DOHH2 (cell line): ENCODE results near the gene DYNC2LI1.

ENCODE experiments used
- H3F3A ChIP-seq: fragments of 200-600 bp; sonication (generic), shearing (Covaris generic); 2 replicates; pipeline ENCODE4 v1.6.0; 2016; ENCODE audit warnings: antibody characterized with exemption, mild to moderate bottlenecking; ENCODE audit not compliant: control insufficient read depth, insufficient read depth
- H3K27ac ChIP-seq: fragments of 200-600 bp; sonication (generic); 2 replicates; pipeline ENCODE4 v1.5.1; 2014; ENCODE audit warnings: low read depth, mild to moderate bottlenecking, low read length, moderate library complexity
- H3K27me3 ChIP-seq: fragments of 200-600 bp; sonication (generic); 2 replicates; pipeline ENCODE4 v1.6.1; 2014; ENCODE audit warnings: mild to moderate bottlenecking, low read length, mixed read lengths; ENCODE audit not compliant: control insufficient read depth
- H3K36me3 ChIP-seq: fragments of 200-600 bp; sonication (generic); 2 replicates; pipeline ENCODE4 v1.6.1; 2014; ENCODE audit warnings: mild to moderate bottlenecking, low read length, moderate library complexity, mixed read lengths; ENCODE audit not compliant: control insufficient read depth
- H3K4me1 ChIP-seq: fragments of 200-600 bp; sonication (generic); 2 replicates; pipeline ENCODE4 v1.6.1; 2014; ENCODE audit warnings: mild to moderate bottlenecking, low read length, mixed read lengths; ENCODE audit not compliant: control insufficient read depth
- H3K4me2 ChIP-seq: fragments of 200-600 bp; sonication (generic); 2 replicates; pipeline ENCODE4 v1.6.0; 2014; ENCODE audit warnings: mild to moderate bottlenecking, low read length, moderate library complexity
- H3K4me3 ChIP-seq: fragments of 200-600 bp; sonication (generic); 2 replicates; pipeline ENCODE4 v1.5.1; 2014; ENCODE audit warnings: mild to moderate bottlenecking, low read length, mixed read lengths
- H3K79me2 ChIP-seq: fragments of 200-600 bp; sonication (generic); 2 replicates; pipeline ENCODE4 v1.6.1; 2014; ENCODE audit warnings: mild to moderate bottlenecking, low read length, mixed read lengths; ENCODE audit not compliant: control insufficient read depth
- H3K9me2 ChIP-seq: fragments of 200-600 bp; sonication (generic); replicated peaks from 2 replicates; pipeline ENCODE4 v1.6.1; 2014; ENCODE audit warnings: mild to moderate bottlenecking, low read length, mixed read lengths; ENCODE audit not compliant: control insufficient read depth
- H3K9me3 ChIP-seq: fragments of 200-600 bp; sonication (generic); 2 replicates; pipeline ENCODE4 v1.6.1; 2014; ENCODE audit warnings: antibody characterized with exemption, low read length, mixed read lengths; ENCODE audit not compliant: control insufficient read depth, insufficient read depth
- H4K20me1 ChIP-seq: fragments of 200-600 bp; sonication (generic); 2 replicates; pipeline ENCODE4 v1.6.0; 2014; ENCODE audit warnings: low read depth, mild to moderate bottlenecking, antibody characterized with exemption, low read length, moderate library complexity; ENCODE audit not compliant: control insufficient read depth, insufficient read depth
- EZH2phosphoT487 ChIP-seq: fragments of 200-600 bp; sonication (generic); IDR thresholded peaks from 2 replicates; pipeline ENCODE4 v1.6.1; 2017; ENCODE audit warnings: borderline replicate concordance, mild to moderate bottlenecking, antibody characterized with exemption, low read length, moderate library complexity, mixed read lengths
- TF ChIP-seq, protein P1 (sequence below): fragments of 200-600 bp; sonication (generic); IDR thresholded peaks from one replicate; pipeline ENCODE4 v1.5.1; 2014; ENCODE audit warnings: antibody characterized with exemption, mild to moderate bottlenecking, low read depth, low read length; ENCODE audit not compliant: poor library complexity, severe bottlenecking

Gene DYNC2LI1

DNA sequence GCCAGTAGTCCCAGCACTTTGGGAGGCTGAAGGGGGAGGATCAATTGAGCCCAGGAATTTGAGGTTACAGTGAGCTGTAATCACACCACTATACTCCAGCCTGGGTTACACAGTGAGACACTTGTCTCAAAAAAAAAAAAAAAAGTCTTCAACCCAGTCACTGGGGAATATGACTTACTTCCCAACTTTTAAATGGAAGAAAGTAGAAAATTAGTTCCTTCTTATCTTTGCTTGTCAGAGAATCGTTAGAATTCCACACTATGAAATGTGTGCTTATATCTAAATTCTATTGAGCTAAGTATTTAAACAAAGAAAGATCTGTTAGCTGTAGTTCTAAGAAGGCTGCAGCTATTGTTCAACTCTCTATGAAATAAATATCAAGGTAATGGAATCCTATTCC, 22.4 kb downstream of the DYNC2LI1 start:
- Histone ChIP-seq H3K4me3 (no peak overlapping the region), H3K9me2 (no peaks in the 10 kb centered on the region), H3K36me3 (no peaks in the 10 kb centered on the region), H3F3A (no peaks in the 10 kb centered on the region), H3K4me2 (no peak overlapping the region), H3K4me1 (no peaks in the 10 kb centered on the region), H3K27ac (no peak overlapping the region), H3K9me3 (no peaks in the 10 kb centered on the region), H3K27me3 (no peaks in the 10 kb centered on the region), H4K20me1 (no peaks in the 10 kb centered on the region), H3K79me2 (no peaks in the 10 kb centered on the region)
- no peak for TF ChIP-seq EZH2phosphoT487
- TF ChIP-seq, protein P1, sequence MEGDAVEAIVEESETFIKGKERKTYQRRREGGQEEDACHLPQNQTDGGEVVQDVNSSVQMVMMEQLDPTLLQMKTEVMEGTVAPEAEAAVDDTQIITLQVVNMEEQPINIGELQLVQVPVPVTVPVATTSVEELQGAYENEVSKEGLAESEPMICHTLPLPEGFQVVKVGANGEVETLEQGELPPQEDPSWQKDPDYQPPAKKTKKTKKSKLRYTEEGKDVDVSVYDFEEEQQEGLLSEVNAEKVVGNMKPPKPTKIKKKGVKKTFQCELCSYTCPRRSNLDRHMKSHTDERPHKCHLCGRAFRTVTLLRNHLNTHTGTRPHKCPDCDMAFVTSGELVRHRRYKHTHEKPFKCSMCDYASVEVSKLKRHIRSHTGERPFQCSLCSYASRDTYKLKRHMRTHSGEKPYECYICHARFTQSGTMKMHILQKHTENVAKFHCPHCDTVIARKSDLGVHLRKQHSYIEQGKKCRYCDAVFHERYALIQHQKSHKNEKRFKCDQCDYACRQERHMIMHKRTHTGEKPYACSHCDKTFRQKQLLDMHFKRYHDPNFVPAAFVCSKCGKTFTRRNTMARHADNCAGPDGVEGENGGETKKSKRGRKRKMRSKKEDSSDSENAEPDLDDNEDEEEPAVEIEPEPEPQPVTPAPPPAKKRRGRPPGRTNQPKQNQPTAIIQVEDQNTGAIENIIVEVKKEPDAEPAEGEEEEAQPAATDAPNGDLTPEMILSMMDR, result no peak

DNA sequence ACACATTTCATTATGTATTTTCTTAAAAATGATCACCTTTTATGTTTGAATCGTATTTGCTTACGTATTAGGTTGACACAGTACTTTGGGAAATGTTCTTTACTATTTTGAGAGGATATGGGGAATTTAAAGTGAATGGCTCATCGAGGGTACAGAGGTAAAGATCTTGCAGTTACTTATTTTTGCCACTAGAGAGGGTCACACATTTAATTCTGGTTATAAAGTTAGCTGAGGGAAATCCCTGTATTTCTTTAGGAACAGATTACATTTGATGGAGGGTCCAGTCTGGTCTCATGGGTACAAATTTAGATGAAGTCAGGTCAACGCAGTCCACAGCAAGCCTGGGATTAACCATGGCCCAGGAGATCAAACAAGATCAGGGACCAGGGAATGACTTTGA, 24.5 kb downstream of the DYNC2LI1 start:
- no peak for TF ChIP-seq EZH2phosphoT487
- TF ChIP-seq, protein P1, result peak; percentile 55
- no peak overlapping the region for H3K4me3 ChIP-seq
- no peaks in the 10 kb centered on the region for H3K9me3 ChIP-seq
- H3K4me2 ChIP-seq, result no peak overlapping the region
- no peaks in the 10 kb centered on the region for H3K9me2 ChIP-seq
- no peaks in the 10 kb centered on the region for H3K36me3 ChIP-seq
- H4K20me1 ChIP-seq, result no peaks in the 10 kb centered on the region
- no peaks in the 10 kb centered on the region for H3K4me1 ChIP-seq
- H3F3A ChIP-seq, result no peaks in the 10 kb centered on the region
- no peaks in the 10 kb centered on the region for H3K27me3 ChIP-seq
- no peaks in the 10 kb centered on the region for H3K79me2 ChIP-seq
- H3K27ac ChIP-seq, result no peak overlapping the region

DNA sequence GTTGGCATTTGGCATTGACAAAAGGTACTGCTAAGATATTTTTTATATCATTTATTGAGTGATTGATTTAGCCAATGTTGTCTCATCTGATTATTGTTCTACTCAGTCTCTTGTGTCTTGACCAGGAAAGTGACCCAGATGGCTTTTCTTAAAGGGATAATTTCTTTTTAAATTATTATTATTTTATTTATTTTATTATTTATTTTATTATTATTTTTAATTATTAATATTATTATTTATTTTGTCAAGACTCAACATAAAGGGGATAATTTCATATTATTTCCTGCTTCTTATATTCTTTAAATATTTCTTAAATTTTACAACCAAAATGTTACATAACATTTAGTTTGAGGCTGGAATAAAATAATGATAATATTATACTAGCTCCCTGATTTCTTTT, 27.1 kb downstream of the DYNC2LI1 start:
- H3F3A ChIP-seq, result no peaks in the 10 kb centered on the region
- H3K9me2 ChIP-seq, result no peaks in the 10 kb centered on the region
- no peaks in the 10 kb centered on the region for H3K4me1 ChIP-seq
- H4K20me1 ChIP-seq, result no peaks in the 10 kb centered on the region
- H3K4me3 ChIP-seq, result no peak overlapping the region
- H3K4me2 ChIP-seq, result no peak overlapping the region
- H3K9me3 ChIP-seq, result no peaks in the 10 kb centered on the region
- TF ChIP-seq EZH2phosphoT487, result no peak
- TF ChIP-seq, protein P1, result no peak
- no peaks in the 10 kb centered on the region for H3K79me2 ChIP-seq
- H3K36me3 ChIP-seq, result no peaks in the 10 kb centered on the region
- no peak overlapping the region for H3K27ac ChIP-seq
- H3K27me3 ChIP-seq, result no peaks in the 10 kb centered on the region

DNA sequence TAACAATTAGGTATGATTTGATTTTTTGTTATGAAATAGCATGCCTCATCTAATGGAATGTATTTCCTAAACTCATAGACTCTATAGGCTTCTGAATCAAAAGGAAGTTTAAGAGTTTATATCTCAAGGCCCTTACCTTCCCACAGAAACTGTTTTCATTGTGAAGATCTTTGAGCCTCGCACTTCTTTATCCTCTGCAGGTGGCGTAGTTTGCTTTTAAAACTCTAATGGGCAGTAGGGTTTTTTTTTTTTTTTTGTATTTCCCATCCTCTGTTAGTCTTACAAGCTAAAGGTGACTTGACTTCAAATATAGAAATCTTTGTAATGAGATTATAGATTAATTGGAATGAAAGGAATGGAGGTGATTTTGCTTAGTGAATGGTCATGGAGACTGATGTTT, 28.3 kb downstream of the DYNC2LI1 start:
- Histone ChIP-seq H3K36me3 (no peaks in the 10 kb centered on the region), H3K27ac (no peak overlapping the region), H3K79me2 (no peaks in the 10 kb centered on the region), H3K4me1 (no peaks in the 10 kb centered on the region), H4K20me1 (no peaks in the 10 kb centered on the region), H3K4me3 (no peak overlapping the region), H3K9me2 (no peaks in the 10 kb centered on the region), H3F3A (no peaks in the 10 kb centered on the region), H3K9me3 (no peaks in the 10 kb centered on the region), H3K27me3 (no peaks in the 10 kb centered on the region), H3K4me2 (no peak overlapping the region)
- TF ChIP-seq EZH2phosphoT487, result no peak
- TF ChIP-seq, protein P1, result no peak
